A549 (cell line): ENCODE results near the gene IQCB1.

Source experiments
- BHLHE40 ChIP-seq: IDR thresholded peaks from 2 replicates; pipeline ENCODE4 v1.6.1; 2012; ENCODE audit warnings: low read depth, low read length, inconsistent platforms
- GATA3 ChIP-seq: IDR thresholded peaks from 2 replicates; pipeline ENCODE4 v1.6.1; 2012; ENCODE audit warnings: borderline replicate concordance
- RAD21 ChIP-seq, 2 experiments: fragments of >200 bp in 1 of 2; sonication (Bioruptor Twin) in 1 of 2; formaldehyde crosslinking in 1 of 2; IDR thresholded peaks in 1 of 2; conservative IDR thresholded peaks in 1 of 2; 2 replicates in 1 of 2; 3 replicates in 1 of 2; pipeline ENCODE4 v1.6.1; 2012 to 2018; ENCODE audit warnings: inconsistent platforms in 1 of 2
- RNF2 ChIP-seq: fragments of 200-600 bp; sonication (generic); IDR thresholded peaks from 2 replicates; pipeline ENCODE4 v1.6.1; 2016; ENCODE audit warnings: low read depth, mild to moderate bottlenecking, antibody characterized with exemption, moderate library complexity, borderline replicate concordance
- TF ChIP-seq, protein P1 (sequence below): fragments of >200 bp; sonication (Bioruptor Twin); formaldehyde crosslinking; IDR thresholded peaks from 3 replicates; pipeline ENCODE4 v1.5.1; 2016

DNA sequence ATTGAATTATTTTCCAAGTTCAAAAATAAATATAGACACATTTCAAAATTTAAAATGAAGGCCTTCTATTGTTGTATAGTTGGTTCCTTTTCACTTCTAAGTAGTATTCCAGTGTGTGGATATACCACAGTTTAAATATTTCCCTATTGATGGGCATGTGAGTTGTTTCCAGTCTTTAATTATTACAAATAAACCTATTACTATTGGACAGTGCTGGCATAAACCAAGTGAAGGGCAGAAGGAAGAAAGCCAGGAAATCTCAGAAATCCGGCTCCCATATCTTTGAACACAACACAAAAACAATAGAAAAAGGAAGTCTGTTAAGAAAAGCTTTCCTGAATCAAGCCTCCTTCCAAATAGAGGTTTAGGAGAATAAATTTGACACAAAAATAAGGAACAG lies 111.4 kb downstream of the IQCB1 start:
- TF ChIP-seq, protein P1, sequence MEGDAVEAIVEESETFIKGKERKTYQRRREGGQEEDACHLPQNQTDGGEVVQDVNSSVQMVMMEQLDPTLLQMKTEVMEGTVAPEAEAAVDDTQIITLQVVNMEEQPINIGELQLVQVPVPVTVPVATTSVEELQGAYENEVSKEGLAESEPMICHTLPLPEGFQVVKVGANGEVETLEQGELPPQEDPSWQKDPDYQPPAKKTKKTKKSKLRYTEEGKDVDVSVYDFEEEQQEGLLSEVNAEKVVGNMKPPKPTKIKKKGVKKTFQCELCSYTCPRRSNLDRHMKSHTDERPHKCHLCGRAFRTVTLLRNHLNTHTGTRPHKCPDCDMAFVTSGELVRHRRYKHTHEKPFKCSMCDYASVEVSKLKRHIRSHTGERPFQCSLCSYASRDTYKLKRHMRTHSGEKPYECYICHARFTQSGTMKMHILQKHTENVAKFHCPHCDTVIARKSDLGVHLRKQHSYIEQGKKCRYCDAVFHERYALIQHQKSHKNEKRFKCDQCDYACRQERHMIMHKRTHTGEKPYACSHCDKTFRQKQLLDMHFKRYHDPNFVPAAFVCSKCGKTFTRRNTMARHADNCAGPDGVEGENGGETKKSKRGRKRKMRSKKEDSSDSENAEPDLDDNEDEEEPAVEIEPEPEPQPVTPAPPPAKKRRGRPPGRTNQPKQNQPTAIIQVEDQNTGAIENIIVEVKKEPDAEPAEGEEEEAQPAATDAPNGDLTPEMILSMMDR, result no peak
- TF ChIP-seq RNF2 (no peak), GATA3 (no peak), BHLHE40 (no peak), RAD21 (conservative IDR thresholded peaks at IDR 0.05 in 1 of 2, IDR thresholded peaks at IDR 0.05 in 1 of 2) (no peak)
